TTC549 (cell line): ENCODE measurements around the gene RNF141.

Source experiments
- FAIRE-seq: peaks from 2 replicates; lab custom pipeline; 2012; peaks lifted over from hg19 to GRCh38; lab: Jason Lieb, UNC

Gene RNF141

GRCh38 chr11:10497371-10498021, 43.5 kb downstream of the RNF141 start:
- FAIRE-seq = no peak

- no peak for FAIRE-seq
Observed at GRCh38 chr11:10496296-10496936, 44.6 kb downstream of the RNF141 start.

- no peak for FAIRE-seq
Observed at GRCh38 chr11:10495464-10495786, 45.6 kb downstream of the RNF141 start.

- no peak for FAIRE-seq
Observed at GRCh38 chr11:10494636-10495463, 46.1 kb downstream of the RNF141 start.

- no peak for FAIRE-seq
Observed at GRCh38 chr11:10493041-10493663, 47.8 kb downstream of the RNF141 start.

GRCh38 chr11:10492084-10492483, 48.9 kb downstream of the RNF141 start:
- no peak for FAIRE-seq

- no peak for FAIRE-seq
Observed at GRCh38 chr11:10490398-10491241, 50.4 kb downstream of the RNF141 start.

- no peak for FAIRE-seq
Observed at GRCh38 chr11:10490032-10490397, 51.0 kb downstream of the RNF141 start.

GRCh38 chr11:10488934-10489691, 51.9 kb downstream of the RNF141 start:
- FAIRE-seq = no peak

GRCh38 chr11:10488121-10488933, 52.7 kb downstream of the RNF141 start:
- FAIRE-seq = no peak

- FAIRE-seq = no peak
Observed at GRCh38 chr11:10487002-10487647, 53.9 kb downstream of the RNF141 start.

GRCh38 chr11:10486161-10486840, 54.7 kb downstream of the RNF141 start:
- FAIRE-seq = no peak

- FAIRE-seq = no peak
Observed at GRCh38 chr11:10485646-10486045, 55.3 kb downstream of the RNF141 start.

GRCh38 chr11:10484461-10485180, 56.4 kb downstream of the RNF141 start:
- no peak for FAIRE-seq

GRCh38 chr11:10483584-10483983, 57.4 kb downstream of the RNF141 start:
- no peak for FAIRE-seq

GRCh38 chr11:10483174-10483573, 57.8 kb downstream of the RNF141 start:
- no peak for FAIRE-seq

GRCh38 chr11:10481560-10482349, 59.2 kb downstream of the RNF141 start:
- FAIRE-seq = no peak

GRCh38 chr11:10480760-10481159, 60.2 kb downstream of the RNF141 start:
- no peak for FAIRE-seq
